ENCODE results near the gene SRRM1. TPM values are rescaled to one million over a fixed set of nuclear protein-coding genes. Genes with fewer than 3 reads are reported as not detected.
"Not testable (repeated sequence)": the region's sequence is repeated elsewhere in the genome, so short reads cannot be mapped to it uniquely, and the experiment has no call there.

SRRM1 gene
- total and polyA plus RNA-seq, 11 donors, result 30.3 to 97.0 (median 61.4) TPM

DNA sequence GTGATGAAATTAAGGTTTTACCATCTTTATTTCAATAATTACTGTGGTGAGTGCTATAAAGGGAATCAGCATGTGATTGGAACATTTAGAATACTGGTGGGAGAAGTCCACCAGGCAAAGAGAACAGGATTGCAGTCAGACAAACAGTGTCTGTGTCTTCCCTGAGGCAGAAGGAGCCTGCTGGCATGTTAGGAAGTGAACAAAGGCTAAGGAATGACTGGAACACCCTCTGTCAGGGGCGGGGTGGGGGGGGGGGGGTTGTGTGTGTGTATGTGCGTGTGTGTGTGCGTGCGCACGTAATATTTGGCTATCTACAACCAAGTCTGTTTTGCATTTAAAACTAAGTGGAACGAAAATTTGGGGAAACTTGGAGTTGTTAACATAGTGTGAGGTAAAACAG, 30.2 kb downstream of the SRRM1 start:
- H3K9me3 ChIP-seq, result no peaks in the 10 kb centered on the region
- peaks cover 0 to 2% (median 0%) of the 10 kb centered on the region in 12 donors for H3K4me1 ChIP-seq
- no peak overlapping the region for H3K27ac ChIP-seq
- WGBS, 4 donors, result 93 to 96% (median 95%) methylated on average over 6 of the region's 6 CpGs
- H3K4me3 ChIP-seq, result no peak overlapping the region
- no peak for ATAC-seq
- no peaks in the 10 kb centered on the region for H3K27me3 ChIP-seq
- H3K36me3 ChIP-seq, result peaks cover 10 to 84% (median 68%) of the 10 kb centered on the region in 9 donors
- DNase-seq, result no peak
- intact Hi-C loops (cut with DNase I), result no loop called here
- TF ChIP-seq CTCF (IDR thresholded peaks at IDR 0.05), result no peak

GRCh38 chr1:24678421-24678820, 35.3 kb downstream of the SRRM1 start:
- H3K27me3 ChIP-seq; H3K27ac ChIP-seq; H3K9me3 ChIP-seq; DNase-seq; H3K4me3 ChIP-seq; ATAC-seq; intact Hi-C loops (cut with DNase I): not testable (repeated sequence)
- 80 to 91% (median 88%) methylated on average over 3 of the region's 3 CpGs for WGBS, 4 donors
- H3K4me1 ChIP-seq, result peaks cover 0 to 11% (median 0%) of the 10 kb centered on the region in 12 donors
- peaks cover 0 to 33% (median 18%) of the 10 kb centered on the region in 9 donors for H3K36me3 ChIP-seq

DNA sequence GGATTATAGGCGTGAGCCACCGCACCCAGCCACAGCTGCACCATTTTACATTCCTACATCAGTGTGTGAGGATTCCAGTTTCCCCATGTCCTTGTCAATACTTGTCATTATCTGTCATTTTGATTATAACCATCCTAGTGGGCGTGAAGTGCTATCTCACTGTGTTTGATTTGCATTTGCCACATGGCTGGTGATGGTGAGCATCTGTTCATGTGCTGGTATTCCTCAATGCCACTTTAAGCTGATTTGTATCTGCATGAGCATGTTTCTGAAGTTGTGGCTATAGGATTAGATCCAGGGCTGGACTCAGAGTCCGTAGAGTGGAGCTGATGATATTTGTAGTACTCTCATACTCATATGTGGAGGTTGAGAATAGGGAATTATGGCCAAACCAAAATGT, 36.6 kb downstream of the SRRM1 start:
- no peaks in the 10 kb centered on the region for H3K9me3 ChIP-seq
- no peaks in the 10 kb centered on the region for H3K27me3 ChIP-seq
- H3K36me3 ChIP-seq, result peaks cover 0 to 20% (median 5%) of the 10 kb centered on the region in 9 donors
- WGBS, 4 donors, result 68 to 76% (median 70%) methylated on average over 4 of the region's 4 CpGs
- intact Hi-C loops (cut with DNase I), result loop anchor here in 3 of 10 donors (10.0 kb wide), 1 partner anchor 525 kb away; no protein-coding TSS in a partner anchor
- no peak overlapping the region for H3K27ac ChIP-seq
- H3K4me1 ChIP-seq, result peaks cover 0 to 14% (median 0%) of the 10 kb centered on the region in 12 donors
- H3K4me3 ChIP-seq, result no peak overlapping the region
- no peak for ATAC-seq
- TF ChIP-seq POLR2A (IDR thresholded peaks at IDR 0.05) (no peak), CTCF (IDR thresholded peaks at IDR 0.05) (no peak)
- no peak for DNase-seq

GRCh38 chr1:24683713-24684162, 40.6 kb downstream of the SRRM1 start:
- Histone ChIP-seq H3K4me1 (peaks cover 0 to 20% (median 5%) of the 10 kb centered on the region in 12 donors), H3K9me3 (no peaks in the 10 kb centered on the region), H3K36me3 (no peaks in the 10 kb centered on the region), H3K4me3 (no peak overlapping the region), H3K27ac (peak overlapping the region in 9 of 12 donors; percentile 13 to 76 (median 60)), H3K27me3 (no peaks in the 10 kb centered on the region)
- 19 to 29% (median 26%) methylated on average over 6 of the region's 6 CpGs for WGBS, 4 donors
- ATAC-seq, result peak; percentile 63 to 88 (median 74)
- intact Hi-C loops (cut with DNase I), result loop anchor here in 3 of 10 donors (10.0 kb wide), 1 partner anchor 521 kb away; no protein-coding TSS in a partner anchor
- no peak for DNase-seq
- peak in 1 of 12 donors; percentile 8 for TF ChIP-seq CTCF (IDR thresholded peaks at IDR 0.05)
- no peak for TF ChIP-seq POLR2A (IDR thresholded peaks at IDR 0.05)

DNA sequence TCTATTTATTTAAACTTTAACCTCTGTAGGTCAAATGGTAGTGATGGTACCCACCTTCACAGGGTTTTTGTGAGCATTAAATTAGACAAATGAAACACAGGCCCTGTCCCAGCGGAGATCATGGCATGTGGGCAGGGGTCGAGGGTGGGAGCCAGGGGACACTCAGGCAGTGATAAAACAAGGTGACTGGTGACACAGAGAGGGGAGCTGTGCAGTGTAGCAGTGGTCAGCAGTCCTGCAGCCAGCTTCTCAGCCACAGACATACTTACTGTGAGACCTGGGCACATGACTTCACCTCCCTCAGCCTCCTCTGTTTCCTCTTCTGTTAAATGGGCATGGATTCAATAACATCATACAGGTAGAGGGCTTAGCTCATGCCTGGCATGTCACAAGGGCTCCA, 44.9 kb downstream of the SRRM1 start:
- H3K36me3 ChIP-seq, result no peaks in the 10 kb centered on the region
- no peak overlapping the region for H3K4me3 ChIP-seq
- intact Hi-C loops (cut with DNase I), result loop anchor here (2.0 to 10.0 kb wide), 7 partner anchors 55 to 517 kb away; partner anchors contain the start of gene CLIC4 (in 1 of the 10)
- TF ChIP-seq CTCF (IDR thresholded peaks at IDR 0.05) (no peak), POLR2A (IDR thresholded peaks at IDR 0.05) (no peak)
- 75 to 76% (median 75%) methylated on average over 2 of the region's 2 CpGs for WGBS, 4 donors
- H3K27ac ChIP-seq, result no peak overlapping the region
- H3K4me1 ChIP-seq, result peaks cover 0 to 32% (median 12%) of the 10 kb centered on the region in 12 donors
- ATAC-seq (no peak), DNase-seq (no peak)
- no peaks in the 10 kb centered on the region for H3K9me3 ChIP-seq
- no peaks in the 10 kb centered on the region for H3K27me3 ChIP-seq

Data from heart left ventricle (tissue), 16 donors.